HepG2 (cell line): ENCODE data around the gene PPP1R15A. TPM values are rescaled to one million over a fixed set of nuclear protein-coding genes. Genes with fewer than 3 reads are reported as not detected.

Experiments
- ATAC-seq: fragments of 200-7000 bp; cut with Tn5 transposase; 3 replicates; pipeline ENCODE4 v1.9.1; 2020; ENCODE audit warnings: mild to moderate bottlenecking, moderate library complexity
- BruUV-seq: library from RNA; stranded (reverse); fragments of 400-500 nt; replicated peaks from 2 replicates; lab custom pipeline; 2021; lab: Mats Ljungman, UMichigan
- CTCF ChIA-PET: fragments of 300-600 bp; formaldehyde crosslinking; extraction: SDS; loops from one replicate; lab custom pipeline; 2021; ENCODE audit warnings: low total read pairs, inconsistent platforms, low intra/inter-chr PET ratio; lab: Yijun Ruan, JAX
- POLR2A ChIA-PET: fragments of 350-600 bp; sonication (Branson Sonifier 250); formaldehyde crosslinking; loops from one replicate; lab custom pipeline; 2020; ENCODE audit warnings: antibody characterized with exemption, inconsistent platforms; lab: Yijun Ruan, JAX
- DNase-seq: peaks from one replicate; pipeline ENCODE4 v3.0.0-alpha.2; 2015; ENCODE audit warnings: low spot score
- FAIRE-seq: peaks from 3 replicates; lab custom pipeline; 2011; peaks lifted over from hg19 to GRCh38; lab: Jason Lieb, UNC
- H2AFZ ChIP-seq: one replicate; pipeline ENCODE4 v1.6.1; 2011; ENCODE audit warnings: low read length, inconsistent platforms
- H3K27ac ChIP-seq: fragments of 300-600 bp; 3 replicates; pipeline ENCODE4 v1.8.0; 2011; ENCODE audit warnings: mixed run types, mild to moderate bottlenecking, mixed read lengths, low read length, inconsistent platforms; ENCODE audit not compliant: insufficient read depth; ENCODE audit errors: extremely low read length
- H3K27me3 ChIP-seq, 2 experiments: fragments of 200-600 bp in 1 of 2; 2 replicates in 1 of 2; 3 replicates in 1 of 2; pipeline versions ENCODE4 v1.6.0 to v1.8.0; 2011; ENCODE audit warnings: low read length in 2 of 2, mild to moderate bottlenecking in 2 of 2, moderate library complexity in 2 of 2, inconsistent platforms in 1 of 2; ENCODE audit not compliant: insufficient read depth in 2 of 2, control insufficient read depth in 1 of 2
- H3K36me3 ChIP-seq, 2 experiments: fragments of 200-600 bp in 1 of 2; replicated peaks in 1 of 2; 2 replicates in 1 of 2; 3 replicates in 1 of 2; pipeline versions ENCODE4 v1.5.1 to v1.8.0; 2011; ENCODE audit warnings: low read length in 2 of 2, inconsistent platforms in 1 of 2; ENCODE audit not compliant: insufficient read depth in 2 of 2, control insufficient read depth in 1 of 2
- H3K4me1 ChIP-seq: 2 replicates; pipeline ENCODE4 v1.5.1; 2012; ENCODE audit warnings: low read length, inconsistent platforms; ENCODE audit not compliant: insufficient read depth
- H3K4me2 ChIP-seq: 2 replicates; pipeline ENCODE4 v1.6.0; 2011; ENCODE audit warnings: low read depth, low read length, inconsistent platforms
- H3K4me3 ChIP-seq, 3 experiments: fragments of 200-600 bp in 1 of 3; sonication (generic), shearing (Covaris generic) in 1 of 3; replicated peaks in 1 of 3; 2 replicates each; pipeline ENCODE4 v1.5.1; 2011 to 2016; ENCODE audit warnings: low read length in 3 of 3, inconsistent platforms in 2 of 3, low read depth in 2 of 3, mild to moderate bottlenecking in 2 of 3, control low read depth in 1 of 3, mixed read lengths in 1 of 3; ENCODE audit not compliant: insufficient read depth in 1 of 3
- H3K79me2 ChIP-seq: one replicate; pipeline ENCODE4 v1.6.1; 2011; ENCODE audit warnings: low read length, inconsistent platforms; ENCODE audit not compliant: insufficient read depth
- H3K9ac ChIP-seq: 2 replicates; pipeline ENCODE4 v1.6.0; 2011; ENCODE audit warnings: mild to moderate bottlenecking, low read depth, low read length, inconsistent platforms; ENCODE audit not compliant: insufficient read depth
- H3K9me3 ChIP-seq: 2 replicates; pipeline ENCODE4 v1.5.1; 2012; ENCODE audit warnings: mild to moderate bottlenecking, low read length
- H4K20me1 ChIP-seq: 2 replicates; pipeline ENCODE4 v1.6.0; 2011; ENCODE audit warnings: inconsistent platforms, mild to moderate bottlenecking, low read length, moderate library complexity; ENCODE audit not compliant: insufficient read depth
- ARNT2 ChIP-seq: sonication (generic); formaldehyde crosslinking; IDR thresholded peaks from 2 replicates; pipeline ENCODE4 v1.8.0; 2022; ENCODE audit warnings: mild to moderate bottlenecking, low read depth, missing genetic modification reagents, moderate library complexity
- FOXK1 ChIP-seq: sonication (generic); formaldehyde crosslinking; IDR thresholded peaks from 2 replicates; pipeline ENCODE4 v1.4.0; 2020; ENCODE audit warnings: low read depth, missing genetic modification reagents, borderline replicate concordance
- MEIS2 ChIP-seq: sonication (generic); formaldehyde crosslinking; IDR thresholded peaks from 2 replicates; pipeline ENCODE4 v1.9.0; 2021; ENCODE audit warnings: mild to moderate bottlenecking, missing genetic modification reagents
- PCBP2 ChIP-seq: fragments of 200-400 bp; formaldehyde crosslinking; optimal IDR thresholded peaks from 2 replicates; pipeline ENCODE3; 2018; ENCODE audit warnings: low read length, low read depth; ENCODE audit not compliant: poor library complexity, severe bottlenecking
- RELA ChIP-seq: sonication (generic); formaldehyde crosslinking; IDR thresholded peaks from 2 replicates; pipeline ENCODE4 v1.4.0; 2020; ENCODE audit warnings: missing genetic modification reagents
- SIX4 ChIP-seq: sonication (generic); formaldehyde crosslinking; IDR thresholded peaks from 2 replicates; pipeline ENCODE4 v1.4.0; 2020; ENCODE audit warnings: missing genetic modification reagents
- SOX6 ChIP-seq, 2 experiments: fragments of 450-650 bp in 1 of 2; sonication (generic) in 1 of 2; formaldehyde crosslinking in 1 of 2; IDR thresholded peaks; 2 replicates each; pipeline versions ENCODE4 v1.4.0 to v1.6.1; 2017 to 2020; ENCODE audit warnings: antibody characterized with exemption in 1 of 2, mild to moderate bottlenecking in 1 of 2, missing genetic modification reagents in 1 of 2
- SSRP1 ChIP-seq: IDR thresholded peaks from 2 replicates; pipeline ENCODE4 v1.6.1; 2016; ENCODE audit warnings: control low read depth
- ZNF652 ChIP-seq: IDR thresholded peaks from 2 replicates; pipeline ENCODE4 v1.6.1; 2016; ENCODE audit warnings: low read depth, borderline replicate concordance
- ZNF777 ChIP-seq: sonication (generic); formaldehyde crosslinking; IDR thresholded peaks from 2 replicates; pipeline ENCODE4 v1.4.0; 2020; ENCODE audit warnings: missing genetic modification reagents
- ZNF83 ChIP-seq: sonication (generic); formaldehyde crosslinking; IDR thresholded peaks from 2 replicates; pipeline ENCODE4 v1.4.0; 2020; ENCODE audit warnings: missing genetic modification reagents, mild to moderate bottlenecking, borderline replicate concordance
- WGBS: methylation state at CpG from one replicate; pipeline ENCODE4 v1.1.6; 2017; ENCODE audit warnings: low lambda C conversion rate; 5-methylcytosine and 5-hydroxymethylcytosine counted together
- in situ Hi-C: cut with HindIII; loops from 2 replicates; pipeline ENCODE4 v1.10.0; 2017; ENCODE audit warnings: low pct_unique_long_range_greater_than_20kb; ENCODE audit not compliant: extremely low pct_ligation_motif_present
- intact Hi-C: fragments of 100-400 bp; cut with micrococcal nuclease; formaldehyde crosslinking; loops from one replicate; pipeline ENCODE4 v1.10.0; 2022; ENCODE audit not compliant: unreplicated experiment
- polyA plus RNA-seq, 8 experiments: library from polyadenylated mRNA; depleted of rRNA in 3 of 8; stranded (reverse) in 7 of 8; unstranded in 1 of 8; fragments of >200 nt; fragmentation: Illumina TruSeq in 4 of 8; extraction: Trizol in 4 of 8; gene quantifications; 2 replicates each; pipeline versions ENCODE4 v1.2.1 to v1.2.3, GENCODE V29; 2011 to 2016; ENCODE audit warnings: low read depth in 4 of 8, missing spikeins in 1 of 8, mixed read lengths in 1 of 8; ENCODE audit not compliant: insufficient read depth in 1 of 8
- total RNA-seq, 5 experiments: library from RNA; depleted of rRNA; stranded (reverse); fragments of >200 nt; fragmentation: Illumina TruSeq; extraction: Trizol; gene quantifications; 2 replicates each; pipeline ENCODE4 v1.2.3, GENCODE V29; 2016; ENCODE audit warnings: low read depth in 1 of 5
- TF ChIP-seq, protein P1 (sequence below): sonication (generic); formaldehyde crosslinking; IDR thresholded peaks from 2 replicates; pipeline ENCODE4 v1.5.0; 2020; ENCODE audit warnings: mild to moderate bottlenecking, missing genetic modification reagents
- TF ChIP-seq, protein P2 (sequence below): sonication (generic); formaldehyde crosslinking; IDR thresholded peaks from 2 replicates; pipeline ENCODE4 v1.8.0; 2022; ENCODE audit warnings: missing genetic modification reagents, mild to moderate bottlenecking, moderate library complexity, borderline replicate concordance

PPP1R15A gene
- total and polyA plus RNA-seq, 2 of the 13 experiments (the other 11 are each of a cell fraction or from before 2014, with no cell fraction given) = 15.6 to 18.5 TPM

DNA sequence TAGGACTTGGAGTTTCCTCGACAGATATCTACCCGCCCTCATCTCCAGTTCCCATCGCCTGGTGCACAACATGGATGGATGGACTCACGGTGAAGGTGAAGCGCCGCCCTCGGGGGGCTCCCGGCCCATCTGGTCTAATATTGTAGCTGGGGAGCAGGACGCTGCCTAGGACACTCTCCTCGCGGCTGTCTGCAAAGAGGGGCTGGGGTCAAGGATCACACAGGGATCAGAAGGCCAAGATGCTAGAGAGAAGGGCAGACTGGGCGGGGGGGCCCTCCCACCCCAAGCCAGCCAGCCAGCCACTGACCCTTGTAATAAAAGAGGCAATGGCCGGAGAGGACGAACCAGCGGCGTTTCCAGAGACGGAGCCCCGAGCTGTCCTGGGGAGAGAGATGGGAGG is 10.9 kb upstream of the PPP1R15A start (continued):
- TF ChIP-seq SIX4 = no peak
- TF ChIP-seq ZNF652 (CRISPR knock-in tag) = no peak
- no peak for TF ChIP-seq ZNF83

DNA sequence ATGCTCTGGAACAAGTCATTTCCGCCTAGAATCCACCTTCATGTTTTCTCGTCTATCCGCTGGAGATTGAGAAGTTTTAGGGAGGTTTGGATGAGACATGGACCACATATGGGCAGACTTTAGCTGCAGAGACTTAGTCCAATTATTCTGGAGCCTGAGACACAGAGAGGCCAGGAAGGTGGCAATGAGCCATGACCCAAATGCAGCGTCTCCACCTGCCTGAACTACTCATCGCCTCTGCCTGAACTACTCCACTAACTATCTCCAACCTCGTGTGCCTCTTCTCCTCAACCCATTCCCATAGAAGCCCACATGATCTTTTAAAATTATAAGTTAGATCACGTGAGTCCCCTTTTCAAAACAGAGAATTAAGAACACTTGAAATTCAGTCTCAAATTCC is 9.4 kb upstream of the PPP1R15A start:
- Histone ChIP-seq H2AFZ (no peak overlapping the region), H3K4me3 (no peak overlapping the region), H4K20me1 (no peaks in the 10 kb centered on the region), H3K27ac (no peak overlapping the region), H3K9me3 (no peaks in the 10 kb centered on the region), H3K79me2 (no peaks in the 10 kb centered on the region), H3K27me3 (no peaks in the 10 kb centered on the region), H3K4me1 (peaks cover 16% of the 10 kb centered on the region), H3K36me3 (no peaks in the 10 kb centered on the region), H3K9ac (no peak overlapping the region), H3K4me2 (no peak overlapping the region)
- in situ Hi-C loops (no loop called here), intact Hi-C loops (no loop called here)
- TF ChIP-seq, protein P1, sequence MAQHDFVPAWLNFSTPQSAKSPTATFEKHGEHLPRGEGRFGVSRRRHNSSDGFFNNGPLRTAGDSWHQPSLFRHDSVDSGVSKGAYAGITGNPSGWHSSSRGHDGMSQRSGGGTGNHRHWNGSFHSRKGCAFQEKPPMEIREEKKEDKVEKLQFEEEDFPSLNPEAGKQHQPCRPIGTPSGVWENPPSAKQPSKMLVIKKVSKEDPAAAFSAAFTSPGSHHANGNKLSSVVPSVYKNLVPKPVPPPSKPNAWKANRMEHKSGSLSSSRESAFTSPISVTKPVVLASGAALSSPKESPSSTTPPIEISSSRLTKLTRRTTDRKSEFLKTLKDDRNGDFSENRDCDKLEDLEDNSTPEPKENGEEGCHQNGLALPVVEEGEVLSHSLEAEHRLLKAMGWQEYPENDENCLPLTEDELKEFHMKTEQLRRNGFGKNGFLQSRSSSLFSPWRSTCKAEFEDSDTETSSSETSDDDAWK (CRISPR knock-in tag) = no peak
- TF ChIP-seq, protein P2, sequence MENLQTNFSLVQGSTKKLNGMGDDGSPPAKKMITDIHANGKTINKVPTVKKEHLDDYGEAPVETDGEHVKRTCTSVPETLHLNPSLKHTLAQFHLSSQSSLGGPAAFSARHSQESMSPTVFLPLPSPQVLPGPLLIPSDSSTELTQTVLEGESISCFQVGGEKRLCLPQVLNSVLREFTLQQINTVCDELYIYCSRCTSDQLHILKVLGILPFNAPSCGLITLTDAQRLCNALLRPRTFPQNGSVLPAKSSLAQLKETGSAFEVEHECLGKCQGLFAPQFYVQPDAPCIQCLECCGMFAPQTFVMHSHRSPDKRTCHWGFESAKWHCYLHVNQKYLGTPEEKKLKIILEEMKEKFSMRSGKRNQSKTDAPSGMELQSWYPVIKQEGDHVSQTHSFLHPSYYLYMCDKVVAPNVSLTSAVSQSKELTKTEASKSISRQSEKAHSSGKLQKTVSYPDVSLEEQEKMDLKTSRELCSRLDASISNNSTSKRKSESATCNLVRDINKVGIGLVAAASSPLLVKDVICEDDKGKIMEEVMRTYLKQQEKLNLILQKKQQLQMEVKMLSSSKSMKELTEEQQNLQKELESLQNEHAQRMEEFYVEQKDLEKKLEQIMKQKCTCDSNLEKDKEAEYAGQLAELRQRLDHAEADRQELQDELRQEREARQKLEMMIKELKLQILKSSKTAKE (CRISPR knock-in tag) = no peak
- no peak for TF ChIP-seq SSRP1 (CRISPR knock-in tag)
- TF ChIP-seq RELA (CRISPR knock-in tag) = no peak
- no peak for TF ChIP-seq ZNF777 (CRISPR knock-in tag)
- no peak for TF ChIP-seq PCBP2
- TF ChIP-seq MEIS2 (CRISPR knock-in tag) = no peak
- no peak for TF ChIP-seq ARNT2 (CRISPR knock-in tag)
- TF ChIP-seq FOXK1 = no peak
- TF ChIP-seq SOX6 (IDR thresholded peaks at IDR 0.05) = no peak
- TF ChIP-seq SOX6 (CRISPR knock-in tag; IDR thresholded peaks at IDR 0.05) = no peak
- BruUV-seq = no TSS peak
- ChIA-PET CTCF (no interaction called here), POLR2A (no interaction called here)
- no peak for FAIRE-seq
- no peak for ATAC-seq
- no peak for DNase-seq
- 93% methylated on average over 7 of the region's 7 CpGs for WGBS
